WTC11 (cell line): ENCODE measurements around the gene RPL13. TPM values are rescaled to one million over a fixed set of nuclear protein-coding genes. Genes with fewer than 3 reads are reported as not detected.

Experiments
- ATAC-seq: fragments of 200-7000 bp; cut with Tn5 transposase; 2 replicates; pipeline ENCODE4 v1.10.0; 2021; ENCODE audit warnings: mild to moderate bottlenecking, moderate library complexity
- CTCF ChIA-PET: fragments of 300-600 bp; sonication (Branson Sonifier 250); formaldehyde crosslinking; loops from one replicate; lab custom pipeline; 2021; ENCODE audit warnings: antibody characterized with exemption; lab: Charles Lee
- POLR2A ChIA-PET: fragments of 350-600 bp; sonication (Branson Sonifier 250); formaldehyde crosslinking; loops from one replicate; lab custom pipeline; 2021; ENCODE audit warnings: antibody characterized with exemption; lab: Charles Lee
- DNase-seq: peaks from one replicate; pipeline ENCODE4 v3.0.0; 2021; ENCODE audit warnings: low spot score
- H3K27ac Mint-ChIP-seq: 2 replicates; pipeline ENCODE4 v1.8.0; 2021; ENCODE audit warnings: mixed read lengths
- H3K27me3 Mint-ChIP-seq: 2 replicates; pipeline ENCODE4 v1.8.0; 2021; ENCODE audit warnings: low read depth, mild to moderate bottlenecking, moderate library complexity, mixed read lengths
- H3K36me3 Mint-ChIP-seq: 2 replicates; pipeline ENCODE4 v1.8.0; 2021; ENCODE audit warnings: mixed read lengths
- H3K4me1 Mint-ChIP-seq: 2 replicates; pipeline ENCODE4 v1.8.0; 2022; ENCODE audit warnings: mixed read lengths
- H3K4me3 Mint-ChIP-seq: 2 replicates; pipeline ENCODE4 v1.8.0; 2021; ENCODE audit warnings: mild to moderate bottlenecking, moderate library complexity, mixed read lengths
- H3K9me3 Mint-ChIP-seq: 2 replicates; pipeline ENCODE4 v1.8.0; 2021; ENCODE audit warnings: mixed read lengths
- ATF3 ChIP-seq: sonication (generic); formaldehyde crosslinking; conservative IDR thresholded peaks from 2 replicates; pipeline ENCODE4 v1.8.1; 2022; ENCODE audit warnings: mild to moderate bottlenecking, missing genetic modification reagents
- CBFB ChIP-seq: sonication (generic); formaldehyde crosslinking; IDR thresholded peaks from 2 replicates; pipeline ENCODE4 v1.8.1; 2022; ENCODE audit warnings: mild to moderate bottlenecking, low read depth, missing genetic modification reagents
- CREB1 ChIP-seq: sonication (generic); formaldehyde crosslinking; IDR thresholded peaks from 2 replicates; pipeline ENCODE4 v1.8.0; 2023; ENCODE audit warnings: mild to moderate bottlenecking, missing genetic modification reagents
- ESRRA ChIP-seq: sonication (generic); formaldehyde crosslinking; IDR thresholded peaks from 2 replicates; pipeline ENCODE4 v1.8.1; 2022; ENCODE audit warnings: mild to moderate bottlenecking, missing genetic modification reagents, borderline replicate concordance
- FOXJ3 ChIP-seq: sonication (generic); formaldehyde crosslinking; IDR thresholded peaks from 2 replicates; pipeline ENCODE4 v1.9.0; 2021; ENCODE audit warnings: missing genetic modification reagents, mild to moderate bottlenecking, borderline replicate concordance
- GTF2I ChIP-seq: fragments of 250-450 bp; sonication (Bioruptor Pico); conservative IDR thresholded peaks from 2 replicates; pipeline ENCODE4 v1.4.0; 2021; ENCODE audit warnings: mild to moderate bottlenecking
- JAZF1 ChIP-seq: fragments of 250-450 bp; sonication (Bioruptor Pico); IDR thresholded peaks from 2 replicates; pipeline ENCODE4 v1.9.0; 2021; ENCODE audit warnings: moderate library complexity, mild to moderate bottlenecking, inconsistent platforms
- KAT7 ChIP-seq: sonication (generic); formaldehyde crosslinking; IDR thresholded peaks from 2 replicates; pipeline ENCODE4 v1.8.1; 2023; ENCODE audit warnings: missing genetic modification reagents, mild to moderate bottlenecking, borderline replicate concordance
- MXD4 ChIP-seq: fragments of 250-450 bp; sonication (Bioruptor Pico); IDR thresholded peaks from 2 replicates; pipeline ENCODE4 v1.8.0; 2021; ENCODE audit warnings: mild to moderate bottlenecking, moderate library complexity, borderline replicate concordance
- MYBL2 ChIP-seq: sonication (generic); formaldehyde crosslinking; IDR thresholded peaks from 2 replicates; pipeline ENCODE4 v1.8.1; 2023; ENCODE audit warnings: mild to moderate bottlenecking, moderate library complexity, missing genetic modification reagents
- NFYB ChIP-seq: sonication (generic); formaldehyde crosslinking; conservative IDR thresholded peaks from 2 replicates; pipeline ENCODE4 v1.8.0; 2022; ENCODE audit warnings: low read depth, missing genetic modification reagents
- NR1H2 ChIP-seq: sonication (generic); formaldehyde crosslinking; IDR thresholded peaks from 2 replicates; pipeline ENCODE4 v1.9.0; 2021; ENCODE audit warnings: mild to moderate bottlenecking, moderate library complexity, missing genetic modification reagents
- PRDM15 ChIP-seq: sonication (generic); formaldehyde crosslinking; IDR thresholded peaks from 2 replicates; pipeline ENCODE4 v1.8.0; 2022; ENCODE audit warnings: missing genetic modification reagents
- RELA ChIP-seq: sonication (generic); formaldehyde crosslinking; IDR thresholded peaks from 2 replicates; pipeline ENCODE4 v1.8.1; 2022; ENCODE audit warnings: missing genetic modification reagents, mild to moderate bottlenecking, borderline replicate concordance
- SMAD3 ChIP-seq: sonication (generic); formaldehyde crosslinking; IDR thresholded peaks from 2 replicates; pipeline ENCODE4 v1.8.0; 2022; ENCODE audit warnings: missing genetic modification reagents, mild to moderate bottlenecking, borderline replicate concordance
- SMAD4 ChIP-seq: sonication (generic); formaldehyde crosslinking; IDR thresholded peaks from 2 replicates; pipeline ENCODE4 v1.8.0; 2022; ENCODE audit warnings: mild to moderate bottlenecking, missing genetic modification reagents
- TP53 ChIP-seq: sonication (generic); formaldehyde crosslinking; IDR thresholded peaks from 2 replicates; pipeline ENCODE4 v1.8.1; 2023; ENCODE audit warnings: mild to moderate bottlenecking, missing genetic modification reagents
- ZNF281 ChIP-seq: sonication (generic); formaldehyde crosslinking; IDR thresholded peaks from 2 replicates; pipeline ENCODE4 v1.8.0; 2023; ENCODE audit warnings: mild to moderate bottlenecking, missing genetic modification reagents
- ZNF317 ChIP-seq: sonication (generic); formaldehyde crosslinking; IDR thresholded peaks from 2 replicates; pipeline ENCODE4 v1.8.1; 2023; ENCODE audit warnings: low read depth, mild to moderate bottlenecking, moderate library complexity, missing genetic modification reagents, borderline replicate concordance
- ZNF425 ChIP-seq: fragments of 250-450 bp; sonication (Bioruptor Pico); conservative IDR thresholded peaks from 2 replicates; pipeline ENCODE4 v1.9.0; 2021; ENCODE audit warnings: mild to moderate bottlenecking
- ZNF671 ChIP-seq: fragments of 250-450 bp; sonication (Bioruptor Pico); IDR thresholded peaks from 2 replicates; pipeline ENCODE4 v1.8.0; 2021; ENCODE audit warnings: mild to moderate bottlenecking
- total RNA-seq: library from RNA; stranded (reverse); gene quantifications from 3 replicates; pipeline ENCODE4 v1.2.3, GENCODE V29; 2021
- TF ChIP-seq, protein P1 (sequence below): sonication (generic); formaldehyde crosslinking; IDR thresholded peaks from 2 replicates; pipeline ENCODE4 v1.8.0; 2023; ENCODE audit warnings: missing genetic modification reagents
- TF ChIP-seq, protein P2 (sequence below): sonication (generic); formaldehyde crosslinking; IDR thresholded peaks from 2 replicates; pipeline ENCODE4 v1.8.0; 2022; ENCODE audit warnings: mild to moderate bottlenecking, missing genetic modification reagents

RPL13 gene
- total RNA-seq, 1 experiment from 2014 or later = 2,631 TPM

GRCh38 chr16:89544113-89544512 lies 16.4 kb upstream of the RPL13 start:
- H3K4me1 Mint-ChIP-seq = no peaks in the 10 kb centered on the region
- no peak overlapping the region for H3K27ac Mint-ChIP-seq
- CTCF ChIA-PET = no interaction called here
- TF ChIP-seq RELA (no peak), ZNF425 (CRISPR knock-in tag) (no peak), TP53 (no peak), SMAD3 (no peak)
- TF ChIP-seq, all 79 proteins: peak for 0
- H3K36me3 Mint-ChIP-seq = peaks cover 35% of the 10 kb centered on the region
- H3K4me3 Mint-ChIP-seq = no peak overlapping the region
- H3K9me3 Mint-ChIP-seq = no peaks in the 10 kb centered on the region
- no peaks in the 10 kb centered on the region for H3K27me3 Mint-ChIP-seq
- POLR2A ChIA-PET = no interaction called here
- DNase-seq = no peak
- ATAC-seq = no peak

DNA sequence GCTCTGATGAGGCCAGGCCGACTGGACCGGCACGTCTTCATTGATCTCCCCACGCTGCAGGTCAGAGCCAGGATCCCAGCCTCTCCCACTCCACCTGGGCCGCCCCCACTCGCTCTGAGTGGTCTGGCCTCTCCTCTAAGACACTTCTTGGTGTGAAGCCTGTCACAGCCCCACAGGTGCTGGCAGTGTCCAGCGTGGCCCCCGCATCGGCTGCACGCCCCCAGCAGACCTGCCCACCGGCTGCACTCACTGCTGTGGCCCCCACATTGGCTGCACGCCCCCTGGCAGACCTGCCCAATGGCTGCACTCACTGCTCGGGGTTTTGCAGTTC lies 15.8 kb upstream of the RPL13 start:
- POLR2A ChIA-PET = no interaction called here
- no peak for TF ChIP-seq NR1H2 (CRISPR knock-in tag)
- TF ChIP-seq FOXJ3 (CRISPR knock-in tag) = no peak
- no peak for TF ChIP-seq ZNF317 (CRISPR knock-in tag)
- no peak for TF ChIP-seq ZNF281 (CRISPR knock-in tag)
- TF ChIP-seq JAZF1 (CRISPR knock-in tag) = no peak
- TF ChIP-seq, protein P1, sequence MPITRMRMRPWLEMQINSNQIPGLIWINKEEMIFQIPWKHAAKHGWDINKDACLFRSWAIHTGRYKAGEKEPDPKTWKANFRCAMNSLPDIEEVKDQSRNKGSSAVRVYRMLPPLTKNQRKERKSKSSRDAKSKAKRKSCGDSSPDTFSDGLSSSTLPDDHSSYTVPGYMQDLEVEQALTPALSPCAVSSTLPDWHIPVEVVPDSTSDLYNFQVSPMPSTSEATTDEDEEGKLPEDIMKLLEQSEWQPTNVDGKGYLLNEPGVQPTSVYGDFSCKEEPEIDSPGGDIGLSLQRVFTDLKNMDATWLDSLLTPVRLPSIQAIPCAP (CRISPR knock-in tag) = no peak
- TF ChIP-seq PRDM15 (CRISPR knock-in tag) = no peak
- TF ChIP-seq, protein P2, sequence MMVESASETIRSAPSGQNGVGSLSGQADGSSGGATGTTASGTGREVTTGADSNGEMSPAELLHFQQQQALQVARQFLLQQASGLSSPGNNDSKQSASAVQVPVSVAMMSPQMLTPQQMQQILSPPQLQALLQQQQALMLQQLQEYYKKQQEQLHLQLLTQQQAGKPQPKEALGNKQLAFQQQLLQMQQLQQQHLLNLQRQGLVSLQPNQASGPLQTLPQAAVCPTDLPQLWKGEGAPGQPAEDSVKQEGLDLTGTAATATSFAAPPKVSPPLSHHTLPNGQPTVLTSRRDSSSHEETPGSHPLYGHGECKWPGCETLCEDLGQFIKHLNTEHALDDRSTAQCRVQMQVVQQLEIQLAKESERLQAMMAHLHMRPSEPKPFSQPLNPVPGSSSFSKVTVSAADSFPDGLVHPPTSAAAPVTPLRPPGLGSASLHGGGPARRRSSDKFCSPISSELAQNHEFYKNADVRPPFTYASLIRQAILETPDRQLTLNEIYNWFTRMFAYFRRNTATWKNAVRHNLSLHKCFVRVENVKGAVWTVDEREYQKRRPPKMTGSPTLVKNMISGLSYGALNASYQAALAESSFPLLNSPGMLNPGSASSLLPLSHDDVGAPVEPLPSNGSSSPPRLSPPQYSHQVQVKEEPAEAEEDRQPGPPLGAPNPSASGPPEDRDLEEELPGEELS = no peak
- no peak for TF ChIP-seq ATF3
- TF ChIP-seq NFYB (CRISPR knock-in tag) = no peak
- TF ChIP-seq MXD4 (CRISPR knock-in tag) = no peak
- no peak for TF ChIP-seq ZNF425 (CRISPR knock-in tag)
- no peak for TF ChIP-seq MYBL2
- no peak for TF ChIP-seq ESRRA (CRISPR knock-in tag)
- no peak for TF ChIP-seq CBFB (CRISPR knock-in tag)
- TF ChIP-seq KAT7 (CRISPR knock-in tag) = no peak
- no peak for TF ChIP-seq GTF2I (CRISPR knock-in tag)
- TF ChIP-seq ZNF671 (CRISPR knock-in tag) = no peak
- TF ChIP-seq SMAD4 (CRISPR knock-in tag) = no peak
- no peak for TF ChIP-seq CREB1 (CRISPR knock-in tag)
- ATAC-seq (no peak), DNase-seq (no peak)
- CTCF ChIA-PET = interaction anchor here (1.0 kb wide), 1 partner anchor 13 kb away, joined by 8 read pairs; no protein-coding TSS in a partner anchor
- no peak overlapping the region for H3K27ac Mint-ChIP-seq
- peaks cover 40% of the 10 kb centered on the region for H3K36me3 Mint-ChIP-seq
- H3K9me3 Mint-ChIP-seq = no peaks in the 10 kb centered on the region
- H3K27me3 Mint-ChIP-seq = no peaks in the 10 kb centered on the region
- H3K4me1 Mint-ChIP-seq = no peaks in the 10 kb centered on the region
- no peak overlapping the region for H3K4me3 Mint-ChIP-seq
